PC-9 (cell line): Measurements from ENCODE around the gene DSCAML1. TPM values are rescaled to one million over a fixed set of nuclear protein-coding genes. Genes with fewer than 3 reads are reported as not detected.

Experiments used
- BruUV-seq: library from RNA; stranded (reverse); fragments of 400-500 nt; replicated peaks from 2 replicates; lab custom pipeline; 2021; lab: Mats Ljungman, UMichigan
- CTCF ChIA-PET: fragments of 300-600 bp; sonication (Branson Sonifier 250); formaldehyde crosslinking; loops from one replicate; lab custom pipeline; 2022; ENCODE audit warnings: antibody characterized with exemption; lab: Charles Lee
- POLR2A ChIA-PET: fragments of 300-600 bp; sonication (Branson Sonifier 250); formaldehyde crosslinking; loops from one replicate; lab custom pipeline; 2022; ENCODE audit warnings: antibody characterized with exemption; ENCODE audit not compliant: unreplicated experiment; lab: Charles Lee
- DNase-seq, 2 experiments: peaks; one replicate each; pipeline versions ENCODE4 v3.0.0 to v3.0.0-alpha.2; 2015 to 2022; ENCODE audit warnings: mixed read lengths in 1 of 2
- H2AFZ ChIP-seq: fragments of 200-600 bp; sonication (generic); 2 replicates; pipeline ENCODE4 v1.8.1; 2017; ENCODE audit warnings: antibody characterized with exemption
- H3F3A ChIP-seq: fragments of 200-600 bp; sonication (generic); 2 replicates; pipeline ENCODE4 v1.8.1; 2017; ENCODE audit warnings: antibody characterized with exemption, mild to moderate bottlenecking, low read depth; ENCODE audit not compliant: insufficient read depth
- H3K27ac ChIP-seq: fragments of 200-600 bp; sonication (generic); 2 replicates; pipeline ENCODE4 v1.6.1; 2016; ENCODE audit warnings: mixed run types
- H3K27me3 ChIP-seq: fragments of 200-600 bp; sonication (generic); 2 replicates; pipeline ENCODE4 v1.6.1; 2016; ENCODE audit warnings: low read depth, mixed run types; ENCODE audit not compliant: insufficient read depth
- H3K36me3 ChIP-seq: fragments of 200-600 bp; sonication (generic); 2 replicates; pipeline ENCODE4 v1.6.1; 2016; ENCODE audit warnings: low read depth, mixed run types
- H3K4me1 ChIP-seq: fragments of 200-600 bp; sonication (generic); replicated peaks from 2 replicates; pipeline ENCODE4 v1.6.1; 2016; ENCODE audit warnings: mixed run types; ENCODE audit not compliant: insufficient read depth
- H3K4me2 ChIP-seq: fragments of 200-600 bp; sonication (generic); 2 replicates; pipeline ENCODE4 v1.6.1; 2017; ENCODE audit warnings: mixed run types
- H3K4me3 ChIP-seq: fragments of 200-600 bp; sonication (generic); 2 replicates; pipeline ENCODE4 v1.6.1; 2016; ENCODE audit warnings: mixed run types
- H3K79me2 ChIP-seq: fragments of 200-600 bp; sonication (generic); 2 replicates; pipeline ENCODE4 v1.6.1; 2017; ENCODE audit warnings: low read depth, mixed run types
- H3K9me2 ChIP-seq: fragments of 200-600 bp; sonication (generic); 2 replicates; pipeline ENCODE4 v1.8.1; 2017; ENCODE audit warnings: mild to moderate bottlenecking; ENCODE audit not compliant: insufficient read depth
- H3K9me3 ChIP-seq: fragments of 200-600 bp; sonication (generic); 2 replicates; pipeline ENCODE4 v1.8.1; 2016; ENCODE audit warnings: low read depth; ENCODE audit not compliant: insufficient read depth
- H4K20me1 ChIP-seq: fragments of 200-600 bp; sonication (generic); 2 replicates; pipeline ENCODE4 v1.8.1; 2017; ENCODE audit not compliant: insufficient read depth
- CTCF ChIP-seq: fragments of 200-600 bp; sonication (generic); conservative IDR thresholded peaks from 2 replicates; pipeline ENCODE4 v1.6.1; 2017; ENCODE audit warnings: mixed run types, antibody characterized with exemption, mild to moderate bottlenecking, moderate library complexity
- EZH2 ChIP-seq: fragments of 200-600 bp; sonication (generic); IDR thresholded peaks from 2 replicates; pipeline ENCODE4 v1.8.0; 2017; ENCODE audit warnings: antibody characterized with exemption, low read depth
- intact Hi-C: fragments of 100-400 bp; cut with micrococcal nuclease; formaldehyde crosslinking; loops from one replicate; pipeline ENCODE4 v1.10.0; 2022; ENCODE audit not compliant: unreplicated experiment
- total RNA-seq: library from RNA; stranded (reverse); gene quantifications from 2 replicates; pipeline ENCODE4 v1.2.3, GENCODE V29; 2021

The DSCAML1 gene
- total RNA-seq, 1 experiment from 2014 or later, result not detected

GRCh38 chr11:117731722-117732290, 65.2 kb downstream of the DSCAML1 start:
- H4K20me1 ChIP-seq, result no peaks in the 10 kb centered on the region
- no TSS peak for BruUV-seq
- intact Hi-C loops, result no loop called here
- no peak overlapping the region for H3K27ac ChIP-seq
- TF ChIP-seq CTCF (no peak), EZH2 (no peak)
- no peaks in the 10 kb centered on the region for H3K9me3 ChIP-seq
- no peak overlapping the region for H3K4me3 ChIP-seq
- H3K9me2 ChIP-seq, result no peaks in the 10 kb centered on the region
- no peaks in the 10 kb centered on the region for H3K79me2 ChIP-seq
- DNase-seq, result no peak
- H3F3A ChIP-seq, result no peaks in the 10 kb centered on the region
- CTCF ChIA-PET, result no interaction called here
- H3K27me3 ChIP-seq, result peaks cover 97% of the 10 kb centered on the region
- POLR2A ChIA-PET, result no interaction called here
- no peak overlapping the region for H3K4me2 ChIP-seq
- no peaks in the 10 kb centered on the region for H3K4me1 ChIP-seq
- H2AFZ ChIP-seq, result no peak overlapping the region
- no peaks in the 10 kb centered on the region for H3K36me3 ChIP-seq

DNA sequence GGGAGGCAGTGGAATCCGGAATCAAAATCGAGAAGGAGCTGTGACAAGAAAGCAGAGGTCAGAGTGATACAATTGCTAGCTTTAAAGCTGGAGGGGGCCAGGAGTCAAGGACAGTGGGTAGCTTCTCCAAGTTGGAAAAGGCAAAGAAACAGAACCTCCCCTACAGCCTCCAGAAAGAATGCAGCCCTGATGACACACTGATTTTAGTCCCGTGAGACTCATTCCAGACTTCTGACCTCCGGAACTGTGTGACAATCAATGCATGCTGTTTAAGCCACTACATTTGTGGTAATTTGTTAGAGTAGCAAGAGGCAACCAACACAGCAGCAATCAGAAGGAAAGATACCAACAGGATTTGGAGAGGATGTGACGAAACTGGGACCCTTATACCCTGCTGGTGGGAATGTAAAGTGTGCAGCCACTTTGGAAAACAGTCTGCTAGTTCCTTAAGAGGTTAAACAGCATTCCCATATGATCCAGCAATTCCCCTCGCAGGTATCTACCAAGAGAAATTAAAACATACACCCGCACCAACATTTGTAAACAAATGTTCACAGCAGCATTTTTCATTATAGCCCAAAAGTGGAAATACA, 66.7 kb downstream of the DSCAML1 start:
- Histone ChIP-seq H3K4me2 (no peak overlapping the region), H3K27me3 (peaks cover 95% of the 10 kb centered on the region), H4K20me1 (no peaks in the 10 kb centered on the region), H3K36me3 (no peaks in the 10 kb centered on the region), H3K4me3 (no peak overlapping the region), H3K79me2 (no peaks in the 10 kb centered on the region), H3K9me3 (no peaks in the 10 kb centered on the region), H3K4me1 (no peaks in the 10 kb centered on the region), H2AFZ (no peak overlapping the region), H3F3A (no peaks in the 10 kb centered on the region), H3K27ac (no peak overlapping the region), H3K9me2 (no peaks in the 10 kb centered on the region)
- no TSS peak for BruUV-seq
- CTCF ChIA-PET, result no interaction called here
- intact Hi-C loops, result no loop called here
- TF ChIP-seq EZH2, result no peak
- TF ChIP-seq CTCF, result no peak
- POLR2A ChIA-PET, result no interaction called here
- no peak for DNase-seq

GRCh38 chr11:117725048-117725734, 71.8 kb downstream of the DSCAML1 start:
- no peak for TF ChIP-seq EZH2
- TF ChIP-seq CTCF, result no peak

More at GRCh38 chr11:117725048-117725734, 71.8 kb downstream of the DSCAML1 start:
- Histone ChIP-seq H3K27me3 (peaks cover 94% of the 10 kb centered on the region), H3K4me2 (no peak overlapping the region), H3K27ac (no peak overlapping the region), H3K9me3 (no peaks in the 10 kb centered on the region), H3K4me3 (no peak overlapping the region), H3K9me2 (no peaks in the 10 kb centered on the region), H3F3A (no peaks in the 10 kb centered on the region), H3K4me1 (no peaks in the 10 kb centered on the region), H3K36me3 (no peaks in the 10 kb centered on the region), H2AFZ (no peak overlapping the region), H3K79me2 (no peaks in the 10 kb centered on the region), H4K20me1 (no peaks in the 10 kb centered on the region)
- no peak for DNase-seq
- BruUV-seq, result no TSS peak
- ChIA-PET CTCF (no interaction called here), POLR2A (no interaction called here)
- intact Hi-C loops, result no loop called here
